Neural crest cell (in vitro differentiated cells): ENCODE data around the gene ADORA2A. TPM values are rescaled to one million over a fixed set of nuclear protein-coding genes. Genes with fewer than 3 reads are reported as not detected.

ENCODE experiments used
- DNase-seq: peaks from one replicate; pipeline ENCODE4 v3.0.0; 2021; ENCODE audit warnings: low read depth, mixed read lengths, low spot score
- H3K27ac Mint-ChIP-seq: one replicate; pipeline ENCODE4 v1.8.0; 2021; ENCODE audit warnings: mild to moderate bottlenecking, mixed read lengths; ENCODE audit not compliant: unreplicated experiment
- H3K27me3 Mint-ChIP-seq: 2 replicates; pipeline ENCODE4 v1.8.0; 2021; ENCODE audit warnings: low read depth, mild to moderate bottlenecking, mixed read lengths
- H3K36me3 Mint-ChIP-seq: 2 replicates; pipeline ENCODE4 v1.8.0; 2021; ENCODE audit warnings: low read depth, mild to moderate bottlenecking, mixed read lengths
- H3K4me1 Mint-ChIP-seq: 2 replicates; pipeline ENCODE4 v1.8.0; 2021; ENCODE audit warnings: mixed read lengths
- H3K4me3 Mint-ChIP-seq: one replicate; pipeline ENCODE4 v1.8.0; 2021; ENCODE audit warnings: mild to moderate bottlenecking, mixed read lengths
- H3K9me3 Mint-ChIP-seq: 2 replicates; pipeline ENCODE4 v1.8.0; 2021; ENCODE audit warnings: mixed read lengths
- CTCF ChIP-seq: fragments of 200-600 bp; sonication (generic); conservative IDR thresholded peaks from 2 replicates; pipeline ENCODE4 v1.5.0; 2021; ENCODE audit warnings: antibody characterized with exemption, mild to moderate bottlenecking
- total RNA-seq: library from RNA; stranded (reverse); gene quantifications from 2 replicates; pipeline ENCODE4 v1.2.1, GENCODE V29; 2021

ADORA2A gene
- total RNA-seq, 1 donor from 2014 or later: 2.8 TPM

DNA sequence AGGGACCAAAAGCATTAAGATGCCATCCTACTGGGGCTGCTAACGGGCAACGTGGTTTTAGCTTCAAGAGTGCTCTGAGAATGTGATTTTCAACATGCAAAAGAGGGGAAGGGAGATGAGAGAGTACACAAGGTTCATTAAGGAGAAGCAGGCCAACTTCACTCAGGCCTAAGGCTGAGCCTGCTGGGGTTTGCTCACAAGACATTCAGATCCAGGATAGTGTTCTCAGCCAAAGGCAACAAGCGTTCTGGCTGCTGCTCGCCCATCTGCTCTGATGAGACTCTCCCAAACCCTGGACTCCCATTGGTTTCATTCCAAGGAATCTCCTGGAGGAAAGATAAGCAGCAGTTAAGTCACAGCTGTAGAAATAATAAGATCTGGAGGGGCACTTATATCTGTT, 44.2 kb downstream of the ADORA2A start:
- Mint-ChIP-seq H3K27ac (no peak overlapping the region), H3K4me3 (no peak overlapping the region)

DNA sequence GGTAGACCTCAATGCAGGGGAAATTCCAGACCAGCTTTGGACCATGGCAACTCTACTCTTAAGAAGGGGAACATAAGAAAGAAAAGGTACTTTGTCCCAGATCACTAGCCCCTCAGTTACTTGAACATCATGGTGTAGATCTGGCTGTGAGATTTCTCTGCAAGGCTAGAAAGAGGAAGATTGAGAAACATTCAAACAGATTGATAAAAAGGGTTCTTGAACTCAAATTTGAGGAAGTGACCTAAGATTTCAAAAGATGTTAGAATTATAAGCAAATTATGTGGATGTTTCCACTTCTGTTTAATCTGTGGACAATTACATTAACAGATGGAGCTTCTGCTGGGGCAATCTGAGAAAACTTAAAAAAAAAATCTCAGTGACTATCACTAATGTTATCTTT, 45.9 kb downstream of the ADORA2A start:
- TF ChIP-seq CTCF: no peak
- H3K27me3 Mint-ChIP-seq: no peaks in the 10 kb centered on the region
- no peaks in the 10 kb centered on the region for H3K36me3 Mint-ChIP-seq
- no peak overlapping the region for H3K4me3 Mint-ChIP-seq
- H3K27ac Mint-ChIP-seq: no peak overlapping the region
- peaks cover 7% of the 10 kb centered on the region for H3K9me3 Mint-ChIP-seq
- DNase-seq: no peak
- no peaks in the 10 kb centered on the region for H3K4me1 Mint-ChIP-seq

More for the DNA sequence above, 44.2 kb downstream of the ADORA2A start:
- no peaks in the 10 kb centered on the region for H3K27me3 Mint-ChIP-seq
- H3K9me3 Mint-ChIP-seq: peaks cover 4% of the 10 kb centered on the region
- DNase-seq: no peak
- peaks cover 11% of the 10 kb centered on the region for H3K4me1 Mint-ChIP-seq
- H3K36me3 Mint-ChIP-seq: no peaks in the 10 kb centered on the region
- no peak for TF ChIP-seq CTCF

GRCh38 chr22:24474221-24474620, 46.8 kb downstream of the ADORA2A start:
- H3K4me3 Mint-ChIP-seq: no peak overlapping the region
- no peaks in the 10 kb centered on the region for H3K36me3 Mint-ChIP-seq
- peaks cover 7% of the 10 kb centered on the region for H3K9me3 Mint-ChIP-seq
- no peaks in the 10 kb centered on the region for H3K4me1 Mint-ChIP-seq
- no peak for DNase-seq
- TF ChIP-seq CTCF: no peak
- no peaks in the 10 kb centered on the region for H3K27me3 Mint-ChIP-seq
- no peak overlapping the region for H3K27ac Mint-ChIP-seq

- Mint-ChIP-seq H3K4me1 (no peaks in the 10 kb centered on the region), H3K4me3 (no peak overlapping the region), H3K27ac (no peak overlapping the region), H3K9me3 (peaks cover 7% of the 10 kb centered on the region), H3K27me3 (no peaks in the 10 kb centered on the region), H3K36me3 (no peaks in the 10 kb centered on the region)
- TF ChIP-seq CTCF: no peak
- no peak for DNase-seq
Observed at GRCh38 chr22:24474649-24475255, 47.4 kb downstream of the ADORA2A start.

DNA sequence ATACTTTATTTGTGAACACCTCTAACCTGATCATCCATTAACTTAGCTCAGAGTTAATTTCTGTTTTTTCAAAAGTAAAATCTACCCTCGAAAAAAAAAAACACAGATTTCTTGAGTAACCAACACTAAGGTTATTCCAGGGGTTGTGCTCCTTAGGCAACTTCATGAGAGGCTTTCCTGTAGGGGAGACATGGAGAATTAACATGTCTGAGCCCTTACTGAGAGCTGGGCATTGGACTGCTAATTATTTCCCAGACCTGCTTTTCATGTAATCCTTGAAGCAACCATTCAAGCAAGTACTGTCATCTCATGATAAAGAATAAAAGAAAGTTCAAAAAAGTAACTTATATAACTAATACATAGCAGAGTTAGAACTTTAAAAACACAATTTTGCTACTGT, 54.2 kb downstream of the ADORA2A start:
- no peak overlapping the region for H3K27ac Mint-ChIP-seq
- no peak overlapping the region for H3K4me3 Mint-ChIP-seq
- H3K9me3 Mint-ChIP-seq: peaks cover 3% of the 10 kb centered on the region
- no peaks in the 10 kb centered on the region for H3K36me3 Mint-ChIP-seq
- H3K4me1 Mint-ChIP-seq: no peaks in the 10 kb centered on the region
- no peak for DNase-seq
- peaks cover 9% of the 10 kb centered on the region for H3K27me3 Mint-ChIP-seq
- TF ChIP-seq CTCF: no peak

DNA sequence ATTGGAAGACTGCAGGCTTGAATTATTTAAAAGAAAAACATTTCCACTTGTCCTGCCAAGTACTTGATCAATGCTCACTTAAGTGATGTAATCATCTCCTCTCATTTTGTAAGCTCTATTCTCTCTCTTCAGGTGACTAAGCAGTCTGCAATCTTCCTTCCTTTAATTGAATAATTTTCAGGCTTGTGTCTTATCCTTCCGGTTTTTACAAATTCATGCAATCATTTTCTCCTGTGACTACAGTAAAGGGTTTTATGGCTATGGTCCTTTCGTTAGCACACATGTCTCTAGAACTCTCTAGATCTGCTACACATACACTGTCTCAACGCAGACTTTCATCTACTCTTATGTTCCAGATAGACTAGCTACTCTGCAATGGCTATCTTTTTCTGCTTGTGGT, 55.2 kb downstream of the ADORA2A start:
- no peak overlapping the region for H3K27ac Mint-ChIP-seq

More for the DNA sequence above, 55.2 kb downstream of the ADORA2A start:
- H3K9me3 Mint-ChIP-seq: no peaks in the 10 kb centered on the region
- H3K36me3 Mint-ChIP-seq: no peaks in the 10 kb centered on the region
- DNase-seq: no peak
- H3K4me3 Mint-ChIP-seq: no peak overlapping the region
- H3K27me3 Mint-ChIP-seq: peaks cover 9% of the 10 kb centered on the region
- H3K4me1 Mint-ChIP-seq: no peaks in the 10 kb centered on the region
- no peak for TF ChIP-seq CTCF
